Measurements from ENCODE around the gene TM4SF5.

DNA sequence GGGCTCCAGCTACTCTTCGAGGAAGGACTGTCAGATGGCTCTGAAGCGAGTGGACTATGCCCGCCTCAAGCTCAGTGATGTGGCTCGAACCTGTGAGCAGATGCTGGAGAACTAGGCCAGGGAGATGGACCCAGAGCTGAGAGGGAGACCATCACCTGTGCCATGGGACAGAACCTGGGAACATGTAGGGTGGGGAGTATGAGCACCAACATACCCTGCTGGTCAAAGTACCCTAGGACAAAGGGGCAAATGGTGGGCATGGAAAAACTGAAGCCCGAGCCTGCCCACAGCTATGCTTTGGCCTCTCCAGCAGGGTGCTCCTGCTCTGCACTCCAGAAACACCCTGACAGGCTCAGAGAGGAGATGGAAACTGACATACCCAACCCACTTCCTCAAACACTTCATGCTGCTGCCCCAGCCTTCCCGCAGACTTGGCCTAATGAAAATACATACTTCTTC, 38.6 kb upstream of the TM4SF5 start:
- TF ChIP-seq, protein P1, sequence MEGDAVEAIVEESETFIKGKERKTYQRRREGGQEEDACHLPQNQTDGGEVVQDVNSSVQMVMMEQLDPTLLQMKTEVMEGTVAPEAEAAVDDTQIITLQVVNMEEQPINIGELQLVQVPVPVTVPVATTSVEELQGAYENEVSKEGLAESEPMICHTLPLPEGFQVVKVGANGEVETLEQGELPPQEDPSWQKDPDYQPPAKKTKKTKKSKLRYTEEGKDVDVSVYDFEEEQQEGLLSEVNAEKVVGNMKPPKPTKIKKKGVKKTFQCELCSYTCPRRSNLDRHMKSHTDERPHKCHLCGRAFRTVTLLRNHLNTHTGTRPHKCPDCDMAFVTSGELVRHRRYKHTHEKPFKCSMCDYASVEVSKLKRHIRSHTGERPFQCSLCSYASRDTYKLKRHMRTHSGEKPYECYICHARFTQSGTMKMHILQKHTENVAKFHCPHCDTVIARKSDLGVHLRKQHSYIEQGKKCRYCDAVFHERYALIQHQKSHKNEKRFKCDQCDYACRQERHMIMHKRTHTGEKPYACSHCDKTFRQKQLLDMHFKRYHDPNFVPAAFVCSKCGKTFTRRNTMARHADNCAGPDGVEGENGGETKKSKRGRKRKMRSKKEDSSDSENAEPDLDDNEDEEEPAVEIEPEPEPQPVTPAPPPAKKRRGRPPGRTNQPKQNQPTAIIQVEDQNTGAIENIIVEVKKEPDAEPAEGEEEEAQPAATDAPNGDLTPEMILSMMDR (IDR thresholded peaks at IDR 0.05; ENCODE audit: insufficient read depth, low read length, poor library complexity, severe bottlenecking): peak; percentile 18
- TF ChIP-seq EZH2phosphoT487 (conservative IDR thresholded peaks at IDR 0.05; ENCODE audit: low read length): no peak
